Measurements from ENCODE around the gene XRN2. TPM values are rescaled to one million over a fixed set of nuclear protein-coding genes. Genes with fewer than 3 reads are reported as not detected.

The XRN2 gene
- total RNA-seq, 1 donor from 2014 or later = 46.1 TPM

- DNase-seq (ENCODE audit: low spot score) = no peak
- no peak overlapping the region for H3K4me3 Mint-ChIP-seq (ENCODE audit: unreplicated experiment)
- H3K27me3 Mint-ChIP-seq (ENCODE audit: low read depth) = no peaks in the 10 kb centered on the region
- no peaks in the 10 kb centered on the region for H3K9me3 Mint-ChIP-seq (ENCODE audit: low read depth)
- H3K27ac Mint-ChIP-seq (ENCODE audit: unreplicated experiment) = no peak overlapping the region
- peaks cover 17% of the 10 kb centered on the region for H3K4me1 Mint-ChIP-seq (ENCODE audit: low read depth)
- no peak for TF ChIP-seq CTCF (IDR thresholded peaks at IDR 0.05)
- H3K36me3 Mint-ChIP-seq (ENCODE audit: low read depth) = peaks cover 4% of the 10 kb centered on the region
These were observed 73.5 kb downstream of the XRN2 start for GRCh38 chr20:21376626-21377025.

- Mint-ChIP-seq H3K27me3 (ENCODE audit: low read depth) (no peaks in the 10 kb centered on the region), H3K27ac (ENCODE audit: unreplicated experiment) (no peak overlapping the region), H3K36me3 (ENCODE audit: low read depth) (peaks cover 4% of the 10 kb centered on the region), H3K4me1 (ENCODE audit: low read depth) (peaks cover 17% of the 10 kb centered on the region), H3K9me3 (ENCODE audit: low read depth) (no peaks in the 10 kb centered on the region), H3K4me3 (ENCODE audit: unreplicated experiment) (no peak overlapping the region)
- no peak for TF ChIP-seq CTCF (IDR thresholded peaks at IDR 0.05)
- DNase-seq (ENCODE audit: low spot score) = no peak
These were observed 74.6 kb downstream of the XRN2 start for GRCh38 chr20:21377701-21378100.

- Mint-ChIP-seq H3K27me3 (ENCODE audit: low read depth) (no peaks in the 10 kb centered on the region), H3K9me3 (ENCODE audit: low read depth) (no peaks in the 10 kb centered on the region), H3K36me3 (ENCODE audit: low read depth) (peaks cover 4% of the 10 kb centered on the region), H3K4me1 (ENCODE audit: low read depth) (peaks cover 16% of the 10 kb centered on the region), H3K27ac (ENCODE audit: unreplicated experiment) (no peak overlapping the region), H3K4me3 (ENCODE audit: unreplicated experiment) (no peak overlapping the region)
- no peak for TF ChIP-seq CTCF (IDR thresholded peaks at IDR 0.05)
- no peak for DNase-seq (ENCODE audit: low spot score)
These were observed 75.1 kb downstream of the XRN2 start for GRCh38 chr20:21378259-21378658.

GRCh38 chr20:21380711-21381110 lies 77.6 kb downstream of the XRN2 start:
- Mint-ChIP-seq H3K4me1 (ENCODE audit: low read depth) (peaks cover 11% of the 10 kb centered on the region), H3K4me3 (ENCODE audit: unreplicated experiment) (no peak overlapping the region), H3K36me3 (ENCODE audit: low read depth) (peaks cover 13% of the 10 kb centered on the region), H3K27ac (ENCODE audit: unreplicated experiment) (no peak overlapping the region), H3K27me3 (ENCODE audit: low read depth) (no peaks in the 10 kb centered on the region), H3K9me3 (ENCODE audit: low read depth) (no peaks in the 10 kb centered on the region)
- no peak for DNase-seq (ENCODE audit: low spot score)
- no peak for TF ChIP-seq CTCF (IDR thresholded peaks at IDR 0.05)

GRCh38 chr20:21381619-21382018 lies 78.5 kb downstream of the XRN2 start:
- H3K36me3 Mint-ChIP-seq (ENCODE audit: low read depth) = peaks cover 15% of the 10 kb centered on the region
- no peak overlapping the region for H3K4me3 Mint-ChIP-seq (ENCODE audit: unreplicated experiment)
- H3K4me1 Mint-ChIP-seq (ENCODE audit: low read depth) = peaks cover 11% of the 10 kb centered on the region
- no peak for DNase-seq (ENCODE audit: low spot score)
- no peak for TF ChIP-seq CTCF (IDR thresholded peaks at IDR 0.05)
- no peaks in the 10 kb centered on the region for H3K9me3 Mint-ChIP-seq (ENCODE audit: low read depth)
- no peak overlapping the region for H3K27ac Mint-ChIP-seq (ENCODE audit: unreplicated experiment)
- no peaks in the 10 kb centered on the region for H3K27me3 Mint-ChIP-seq (ENCODE audit: low read depth)

Data from chondrocyte (in vitro differentiated cells).